K562 treated with DMSO at 1 percent for 12 hours (cell line): ENCODE measurements around the gene TOE1. TPM values are rescaled to one million over a fixed set of nuclear protein-coding genes. Genes with fewer than 3 reads are reported as not detected.

Experiments used
- total RNA-seq: library from RNA; unstranded; fragments of 300-600 nt; gene quantifications from 2 replicates; pipeline ENCODE4 v1.2.3, GENCODE V29; 2022; ENCODE audit not compliant: insufficient read depth

The TOE1 gene
- 12.2 and 15.7 TPM in 2 replicates for total RNA-seq

DNA sequence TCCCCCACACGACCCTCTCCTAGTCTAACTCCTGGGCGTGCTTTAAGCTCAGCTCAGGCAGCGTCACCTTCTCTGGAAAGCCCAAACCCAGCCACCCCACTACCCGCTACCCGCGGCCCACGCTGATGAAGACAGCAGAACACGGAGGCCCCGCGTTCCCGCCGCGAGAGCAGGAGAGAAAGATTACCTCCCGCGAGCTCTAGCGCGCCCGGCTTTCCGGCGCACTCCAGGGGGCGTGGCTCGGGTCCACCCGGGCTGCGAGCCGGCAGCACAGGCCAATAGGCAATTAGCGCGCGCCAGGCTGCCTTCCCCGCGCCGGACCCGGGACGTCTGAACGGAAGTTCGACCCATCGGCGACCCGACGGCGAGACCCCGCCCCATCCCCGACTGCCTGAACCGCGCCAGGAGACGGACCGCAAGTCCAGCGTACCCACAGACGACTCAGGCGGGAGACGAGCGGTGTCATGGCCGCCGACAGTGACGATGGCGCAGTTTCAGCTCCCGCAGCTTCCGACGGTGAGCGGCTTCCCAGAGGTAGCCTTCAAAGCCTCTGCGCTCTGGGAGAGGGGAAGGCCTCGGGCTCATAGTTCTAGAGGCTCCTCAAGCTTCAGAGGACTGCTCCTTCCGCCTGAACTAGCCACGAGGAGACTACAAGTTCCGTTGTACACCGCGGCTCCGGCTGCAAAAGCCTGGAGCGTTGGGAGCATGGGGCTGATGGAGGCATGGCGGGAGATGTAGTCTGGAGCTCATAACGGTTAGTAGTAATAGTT is at the start of gene TOE1, which contains the start of gene MUTYH:
TOE1 (plus strand) TSS at position 382 of the 770 bp plus-strand sequence; CDS start at position 465, 83 bp downstream.
MUTYH (minus strand) TSS at position 652 of the 770 bp plus-strand sequence. CDS start 5,935 bp downstream, outside the sequence.

DNA sequence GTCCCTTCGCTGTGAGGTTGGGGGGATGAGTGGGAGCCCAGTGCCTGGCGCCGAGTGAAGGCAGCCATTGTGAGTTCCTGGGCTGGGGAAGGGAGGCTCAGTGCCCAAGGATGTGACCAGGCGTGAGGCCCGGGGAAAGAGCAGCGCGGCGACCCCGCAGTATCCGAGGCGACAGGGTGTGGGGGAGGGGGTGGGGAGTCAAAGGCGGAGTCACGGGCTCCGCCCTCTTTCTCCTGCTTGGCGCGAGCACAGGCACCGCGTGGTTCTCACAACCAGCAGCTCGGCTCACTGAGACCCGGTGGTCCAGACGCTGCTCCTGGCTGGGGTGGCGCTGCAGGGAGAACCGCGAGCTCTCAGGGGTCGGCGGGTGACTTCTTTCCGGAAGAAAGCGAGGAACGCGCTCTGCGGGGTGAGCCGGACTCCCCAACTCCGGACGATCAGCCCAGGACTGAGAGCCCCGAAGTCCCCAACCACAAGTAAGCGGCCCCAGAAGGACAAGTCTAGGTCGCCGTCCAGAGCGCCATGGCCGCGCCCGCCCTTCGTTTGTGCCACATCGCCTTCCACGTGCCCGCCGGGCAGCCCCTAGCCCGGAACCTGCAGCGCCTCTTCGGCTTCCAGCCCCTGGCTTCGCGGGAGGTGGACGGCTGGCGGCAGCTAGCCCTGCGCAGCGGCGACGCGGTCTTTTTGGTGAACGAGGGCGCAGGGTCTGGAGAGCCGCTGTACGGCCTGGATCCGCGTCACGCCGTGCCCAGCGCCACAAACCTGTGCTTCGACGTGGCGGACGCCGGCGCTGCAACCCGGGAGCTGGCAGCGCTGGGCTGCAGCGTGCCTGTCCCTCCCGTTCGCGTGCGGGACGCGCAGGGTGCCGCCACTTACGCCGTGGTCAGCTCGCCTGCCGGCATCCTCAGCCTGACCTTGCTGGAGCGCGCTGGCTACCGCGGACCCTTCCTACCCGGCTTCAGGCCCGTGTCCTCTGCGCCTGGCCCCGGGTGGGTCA is 13.0 kb upstream of the TOE1 start, which contains the start of gene HPDL:
HPDL (plus strand) TSS at position 269 of the 997 bp plus-strand sequence; CDS start at position 523, 254 bp downstream.

Other genes with a start within 250 kb of the TOE1 start
- 0.64 and 0.95 TPM in 2 replicates for gene ZSWIM5, start 133.6 kb upstream of the TOE1 start, total RNA-seq
- gene HPDL, start 13.3 kb upstream of the TOE1 start, total RNA-seq, result not detected in 2 replicates
- gene MUTYH, start 270 bp downstream of the TOE1 start, total RNA-seq, result 23.1 and 32.2 TPM in 2 replicates
- gene TESK2, start 151.0 kb downstream of the TOE1 start, total RNA-seq, result 8.2 and 14.5 TPM in 2 replicates
- 5.7 and 9.9 TPM in 2 replicates for gene CCDC163, start 159.9 kb downstream of the TOE1 start, total RNA-seq
- gene MMACHC, start 160.1 kb downstream of the TOE1 start, total RNA-seq, result 1.8 and 3.2 TPM in 2 replicates
- 681 and 841 TPM in 2 replicates for gene PRDX1, start 181.7 kb downstream of the TOE1 start, total RNA-seq
- 180 and 238 TPM in 2 replicates for gene AKR1A1, start 210.7 kb downstream of the TOE1 start, total RNA-seq
- gene NASP, start 243.9 kb downstream of the TOE1 start, total RNA-seq, result 228 and 377 TPM in 2 replicates